ENCODE measurements around the gene MCCC1.

The MCCC1 gene

DNA sequence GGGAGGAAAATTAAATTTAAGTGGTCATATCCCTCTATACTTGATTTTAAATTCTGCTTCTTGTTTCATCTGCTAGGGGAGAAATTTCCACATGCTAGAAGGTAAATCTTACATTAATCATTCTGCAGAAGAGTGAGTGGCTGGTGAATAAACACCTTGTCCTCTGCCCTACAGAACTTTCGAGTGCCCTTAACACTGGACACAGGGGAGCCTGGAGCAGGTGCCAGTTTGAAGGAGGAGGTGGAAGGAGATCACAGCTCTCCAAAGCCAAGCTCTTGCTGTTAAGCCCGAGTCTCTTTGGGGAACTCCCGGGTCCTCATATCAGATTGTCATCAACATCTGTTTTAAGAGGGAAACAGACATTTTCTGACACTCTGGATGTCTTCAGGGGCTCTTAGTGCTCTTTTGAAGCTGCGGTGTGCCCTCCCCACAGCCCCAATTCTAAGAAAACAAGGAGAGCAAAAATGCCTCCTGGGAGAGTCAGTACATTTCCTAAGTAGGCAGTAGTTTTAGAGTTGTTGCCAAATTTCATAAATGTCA, 32.0 kb upstream of the MCCC1 start:
- Histone ChIP-seq H3K27ac (ENCODE audit: extremely low read depth, low read depth, low read length) (no peak overlapping the region), H3K9me3 (ENCODE audit: control insufficient read depth, insufficient read depth, low read depth, low read length) (no peaks in the 10 kb centered on the region), H3K36me3 (ENCODE audit: control insufficient read depth in 2 of 2, insufficient read depth in 1 of 2, low read length in 2 of 2) (no peaks in the 10 kb centered on the region), H3K4me1 (ENCODE audit: control insufficient read depth, insufficient read depth, low read length) (no peaks in the 10 kb centered on the region), H3K4me3 (ENCODE audit: low read depth, low read length) (no peak overlapping the region)
- no peak for TF ChIP-seq ZNF169 (tag by site-specific recombination; IDR thresholded peaks at IDR 0.05)
- no peak for TF ChIP-seq ZFP41 (tag by site-specific recombination; IDR thresholded peaks at IDR 0.05; ENCODE audit: borderline replicate concordance)
- no peak for TF ChIP-seq ZNF558 (tag by site-specific recombination; IDR thresholded peaks at IDR 0.05)
- no peak for TF ChIP-seq ZNF341 (tag by site-specific recombination; IDR thresholded peaks at IDR 0.05; ENCODE audit: low read depth)
- no peak for TF ChIP-seq ZNF707 (tag by site-specific recombination; IDR thresholded peaks at IDR 0.05)
- TF ChIP-seq ZNF324 (tag by site-specific recombination; IDR thresholded peaks at IDR 0.05), result no peak
- ChIA-PET CTCF (interaction anchor here (0.6 to 0.7 kb wide), 3 partner anchors 12 to 254 kb away, joined by 3 read pairs; no protein-coding TSS in a partner anchor), POLR2A (no interaction called here)

DNA sequence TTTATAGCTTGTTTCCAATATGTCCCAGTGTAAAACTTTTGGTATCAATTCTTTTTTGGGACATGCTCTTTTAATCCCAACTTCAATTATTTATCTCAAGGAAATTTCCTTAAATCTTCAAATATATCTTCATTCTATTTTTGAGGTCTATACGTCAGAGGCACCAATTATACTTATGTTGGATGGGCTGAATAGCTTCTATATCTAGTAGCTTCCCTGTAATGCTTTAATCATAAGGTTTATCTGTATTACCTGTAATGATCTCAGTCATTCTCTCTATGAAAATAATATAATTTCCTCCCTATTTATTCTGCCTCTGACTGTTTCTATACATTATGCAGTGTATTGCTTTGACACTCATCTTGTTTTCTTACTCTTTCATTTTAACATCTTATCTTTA, 29.9 kb upstream of the MCCC1 start:
- ChIA-PET POLR2A (no interaction called here), CTCF (interaction anchor here (0.7 kb wide), 1 partner anchor 21 kb away, joined by 3 read pairs; no protein-coding TSS in a partner anchor)
- TF ChIP-seq GLIS2 (tag by site-specific recombination; IDR thresholded peaks at IDR 0.05) (no peak), ZNF248 (tag by site-specific recombination; IDR thresholded peaks at IDR 0.05) (no peak), ZNF324 (tag by site-specific recombination; IDR thresholded peaks at IDR 0.05) (no peak), ZNF624 (tag by site-specific recombination; IDR thresholded peaks at IDR 0.05) (no peak), TCF7L2 (IDR thresholded peaks at IDR 0.05; ENCODE audit: borderline replicate concordance, low read depth, low read length) (no peak), ZNF530 (tag by site-specific recombination; IDR thresholded peaks at IDR 0.05; ENCODE audit: low read depth) (no peak), ZNF138 (tag by site-specific recombination; IDR thresholded peaks at IDR 0.05; ENCODE audit: borderline replicate concordance) (no peak), ZNF112 (tag by site-specific recombination; IDR thresholded peaks at IDR 0.05) (no peak), SETDB1 (IDR thresholded peaks at IDR 0.05; ENCODE audit: insufficient read length, low read length) (peak; percentile 87), MZF1 (tag by site-specific recombination; IDR thresholded peaks at IDR 0.05; ENCODE audit: borderline replicate concordance) (no peak), ZNF792 (tag by site-specific recombination; IDR thresholded peaks at IDR 0.05) (no peak), ZNF133 (tag by site-specific recombination; IDR thresholded peaks at IDR 0.05) (peak; percentile 89), ZNF24 (tag by site-specific recombination; IDR thresholded peaks at IDR 0.05) (no peak)
- TF ChIP-seq, protein P1, sequence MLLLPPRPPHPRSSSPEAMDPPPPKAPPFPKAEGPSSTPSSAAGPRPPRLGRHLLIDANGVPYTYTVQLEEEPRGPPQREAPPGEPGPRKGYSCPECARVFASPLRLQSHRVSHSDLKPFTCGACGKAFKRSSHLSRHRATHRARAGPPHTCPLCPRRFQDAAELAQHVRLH (tag by site-specific recombination; IDR thresholded peaks at IDR 0.05), result no peak
- TF ChIP-seq, protein P2, sequence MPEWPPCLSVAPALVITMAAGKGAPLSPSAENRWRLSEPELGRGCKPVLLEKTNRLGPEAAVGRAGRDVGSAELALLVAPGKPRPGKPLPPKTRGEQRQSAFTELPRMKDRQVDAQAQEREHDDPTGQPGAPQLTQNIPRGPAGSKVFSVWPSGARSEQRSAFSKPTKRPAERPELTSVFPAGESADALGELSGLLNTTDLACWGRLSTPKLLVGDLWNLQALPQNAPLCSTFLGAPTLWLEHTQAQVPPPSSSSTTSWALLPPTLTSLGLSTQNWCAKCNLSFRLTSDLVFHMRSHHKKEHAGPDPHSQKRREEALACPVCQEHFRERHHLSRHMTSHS (tag by site-specific recombination; IDR thresholded peaks at IDR 0.05), result no peak
- H3K4me1 ChIP-seq (ENCODE audit: control insufficient read depth, insufficient read depth, low read length), result no peaks in the 10 kb centered on the region
- no peak overlapping the region for H3K27ac ChIP-seq (ENCODE audit: extremely low read depth, low read depth, low read length)
- no peak overlapping the region for H3K4me3 ChIP-seq (ENCODE audit: low read depth, low read length)
- no peaks in the 10 kb centered on the region for H3K36me3 ChIP-seq (ENCODE audit: control insufficient read depth in 2 of 2, insufficient read depth in 1 of 2, low read length in 2 of 2)
- H3K9me3 ChIP-seq (ENCODE audit: control insufficient read depth, insufficient read depth, low read depth, low read length), result no peaks in the 10 kb centered on the region

DNA sequence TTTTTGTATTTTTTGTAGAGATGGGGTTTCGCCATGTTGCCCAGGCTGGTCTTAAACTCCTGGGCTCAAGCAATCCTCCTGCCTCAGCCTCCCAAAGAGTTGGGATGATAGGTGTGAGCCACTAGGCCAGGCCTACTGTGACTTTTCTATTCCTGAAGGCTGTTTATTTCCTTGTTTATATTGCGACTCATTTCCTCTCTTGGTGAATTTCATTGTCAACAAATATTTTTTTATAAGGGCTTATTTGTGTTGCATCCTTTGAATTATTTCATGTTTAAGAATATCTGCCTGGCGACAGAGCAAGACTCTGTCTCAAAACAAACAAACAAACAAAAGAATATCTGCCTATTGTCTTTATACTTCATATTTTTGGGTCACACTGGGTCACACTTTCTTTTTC, 29.4 kb upstream of the MCCC1 start:
- Histone ChIP-seq H3K4me3 (ENCODE audit: low read depth, low read length) (no peak overlapping the region), H3K4me1 (ENCODE audit: control insufficient read depth, insufficient read depth, low read length) (no peaks in the 10 kb centered on the region), H3K9me3 (ENCODE audit: control insufficient read depth, insufficient read depth, low read depth, low read length) (no peaks in the 10 kb centered on the region), H3K36me3 (ENCODE audit: control insufficient read depth in 2 of 2, insufficient read depth in 1 of 2, low read length in 2 of 2) (no peaks in the 10 kb centered on the region), H3K27ac (ENCODE audit: extremely low read depth, low read depth, low read length) (no peak overlapping the region)
- CTCF ChIA-PET, result interaction anchor here (0.7 kb wide), 1 partner anchor 22 kb away, joined by 3 read pairs; no protein-coding TSS in a partner anchor
- POLR2A ChIA-PET, result no interaction called here
- TF ChIP-seq, protein P3, sequence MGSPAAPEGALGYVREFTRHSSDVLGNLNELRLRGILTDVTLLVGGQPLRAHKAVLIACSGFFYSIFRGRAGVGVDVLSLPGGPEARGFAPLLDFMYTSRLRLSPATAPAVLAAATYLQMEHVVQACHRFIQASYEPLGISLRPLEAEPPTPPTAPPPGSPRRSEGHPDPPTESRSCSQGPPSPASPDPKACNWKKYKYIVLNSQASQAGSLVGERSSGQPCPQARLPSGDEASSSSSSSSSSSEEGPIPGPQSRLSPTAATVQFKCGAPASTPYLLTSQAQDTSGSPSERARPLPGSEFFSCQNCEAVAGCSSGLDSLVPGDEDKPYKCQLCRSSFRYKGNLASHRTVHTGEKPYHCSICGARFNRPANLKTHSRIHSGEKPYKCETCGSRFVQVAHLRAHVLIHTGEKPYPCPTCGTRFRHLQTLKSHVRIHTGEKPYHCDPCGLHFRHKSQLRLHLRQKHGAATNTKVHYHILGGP (tag by site-specific recombination; IDR thresholded peaks at IDR 0.05), result no peak
- TF ChIP-seq ZNF529 (tag by site-specific recombination; IDR thresholded peaks at IDR 0.05; ENCODE audit: insufficient replicate concordance) (no peak), GLI4 (tag by site-specific recombination; IDR thresholded peaks at IDR 0.05) (no peak), ZNF658 (tag by site-specific recombination; IDR thresholded peaks at IDR 0.05) (no peak)
- TF ChIP-seq, protein P4, sequence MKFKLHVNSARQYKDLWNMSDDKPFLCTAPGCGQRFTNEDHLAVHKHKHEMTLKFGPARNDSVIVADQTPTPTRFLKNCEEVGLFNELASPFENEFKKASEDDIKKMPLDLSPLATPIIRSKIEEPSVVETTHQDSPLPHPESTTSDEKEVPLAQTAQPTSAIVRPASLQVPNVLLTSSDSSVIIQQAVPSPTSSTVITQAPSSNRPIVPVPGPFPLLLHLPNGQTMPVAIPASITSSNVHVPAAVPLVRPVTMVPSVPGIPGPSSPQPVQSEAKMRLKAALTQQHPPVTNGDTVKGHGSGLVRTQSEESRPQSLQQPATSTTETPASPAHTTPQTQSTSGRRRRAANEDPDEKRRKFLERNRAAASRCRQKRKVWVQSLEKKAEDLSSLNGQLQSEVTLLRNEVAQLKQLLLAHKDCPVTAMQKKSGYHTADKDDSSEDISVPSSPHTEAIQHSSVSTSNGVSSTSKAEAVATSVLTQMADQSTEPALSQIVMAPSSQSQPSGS (tag by site-specific recombination; IDR thresholded peaks at IDR 0.05; ENCODE audit: low read depth), result no peak
- TF ChIP-seq, protein P5, sequence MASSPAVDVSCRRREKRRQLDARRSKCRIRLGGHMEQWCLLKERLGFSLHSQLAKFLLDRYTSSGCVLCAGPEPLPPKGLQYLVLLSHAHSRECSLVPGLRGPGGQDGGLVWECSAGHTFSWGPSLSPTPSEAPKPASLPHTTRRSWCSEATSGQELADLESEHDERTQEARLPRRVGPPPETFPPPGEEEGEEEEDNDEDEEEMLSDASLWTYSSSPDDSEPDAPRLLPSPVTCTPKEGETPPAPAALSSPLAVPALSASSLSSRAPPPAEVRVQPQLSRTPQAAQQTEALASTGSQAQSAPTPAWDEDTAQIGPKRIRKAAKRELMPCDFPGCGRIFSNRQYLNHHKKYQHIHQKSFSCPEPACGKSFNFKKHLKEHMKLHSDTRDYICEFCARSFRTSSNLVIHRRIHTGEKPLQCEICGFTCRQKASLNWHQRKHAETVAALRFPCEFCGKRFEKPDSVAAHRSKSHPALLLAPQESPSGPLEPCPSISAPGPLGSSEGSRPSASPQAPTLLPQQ (tag by site-specific recombination; IDR thresholded peaks at IDR 0.05), result no peak
